ENCODE results near the gene CLEC17A. TPM values are rescaled to one million over a fixed set of nuclear protein-coding genes. Genes with fewer than 3 reads are reported as not detected.
"Not testable (repeated sequence)": the region's sequence is repeated elsewhere in the genome, so short reads cannot be mapped to it uniquely, and the experiment has no call there.

CLEC17A gene
- total RNA-seq, 1 donor from 2014 or later = 0.09 TPM

DNA sequence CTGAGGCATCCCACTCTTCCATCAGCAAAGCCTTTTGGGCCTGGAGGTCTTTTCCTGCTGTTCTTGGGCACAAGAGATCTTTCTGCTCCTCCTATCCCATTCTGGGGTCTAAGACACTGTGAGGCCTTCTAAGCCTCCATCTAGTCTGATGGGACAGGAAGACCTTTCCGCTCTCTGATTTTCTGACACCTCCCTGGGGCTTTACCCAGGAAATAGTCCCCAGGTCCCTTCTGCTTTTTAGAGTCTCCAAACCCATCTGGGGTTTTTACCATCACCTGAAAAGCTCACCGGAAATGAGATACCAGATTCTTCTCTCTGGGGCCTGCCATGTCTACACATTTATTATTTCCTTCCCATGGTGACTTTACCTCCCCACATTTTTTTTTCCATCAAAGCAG, 21.1 kb downstream of the CLEC17A start:
- H3K4me3 Mint-ChIP-seq (ENCODE audit: unreplicated experiment) = no peak overlapping the region
- H3K36me3 Mint-ChIP-seq (ENCODE audit: low read depth, unreplicated experiment) = no peaks in the 10 kb centered on the region
- Histone ChIP-seq H3K4me1 (ENCODE audit: insufficient read depth, low read length) (no peaks in the 10 kb centered on the region), H2AFZ (ENCODE audit: low read depth, low read length) (no peak overlapping the region), H3K4me2 (ENCODE audit: low read length) (no peak overlapping the region), H3K36me3 (ENCODE audit: insufficient read depth, low read length) (no peaks in the 10 kb centered on the region), H3K79me2 (ENCODE audit: insufficient read depth, low read length) (no peaks in the 10 kb centered on the region), H4K20me1 (ENCODE audit: insufficient read depth, low read length) (no peaks in the 10 kb centered on the region), H3K27me3 (ENCODE audit: insufficient read depth, low read length) (no peaks in the 10 kb centered on the region), H3K9me3 (ENCODE audit: insufficient read depth, low read depth, low read length) (no peaks in the 10 kb centered on the region), H3K27ac (ENCODE audit: low read depth, low read length) (no peak overlapping the region), H3K4me3 (ENCODE audit: insufficient read depth, low read depth, low read length) (no peak overlapping the region), H3K9ac (ENCODE audit: low read length) (no peak overlapping the region)
- FAIRE-seq (no peak), DNase-seq (ENCODE audit: low read depth) (no peak)
- H3K4me1 Mint-ChIP-seq (ENCODE audit: low read depth, unreplicated experiment) = no peaks in the 10 kb centered on the region
- H3K27ac Mint-ChIP-seq (ENCODE audit: unreplicated experiment) = no peak overlapping the region
- peaks cover 2% of the 10 kb centered on the region for H3K9me3 Mint-ChIP-seq (ENCODE audit: unreplicated experiment)
- no peak for TF ChIP-seq EZH2 (IDR thresholded peaks at IDR 0.05; ENCODE audit: insufficient read depth, low read length)
- TF ChIP-seq, protein P1, sequence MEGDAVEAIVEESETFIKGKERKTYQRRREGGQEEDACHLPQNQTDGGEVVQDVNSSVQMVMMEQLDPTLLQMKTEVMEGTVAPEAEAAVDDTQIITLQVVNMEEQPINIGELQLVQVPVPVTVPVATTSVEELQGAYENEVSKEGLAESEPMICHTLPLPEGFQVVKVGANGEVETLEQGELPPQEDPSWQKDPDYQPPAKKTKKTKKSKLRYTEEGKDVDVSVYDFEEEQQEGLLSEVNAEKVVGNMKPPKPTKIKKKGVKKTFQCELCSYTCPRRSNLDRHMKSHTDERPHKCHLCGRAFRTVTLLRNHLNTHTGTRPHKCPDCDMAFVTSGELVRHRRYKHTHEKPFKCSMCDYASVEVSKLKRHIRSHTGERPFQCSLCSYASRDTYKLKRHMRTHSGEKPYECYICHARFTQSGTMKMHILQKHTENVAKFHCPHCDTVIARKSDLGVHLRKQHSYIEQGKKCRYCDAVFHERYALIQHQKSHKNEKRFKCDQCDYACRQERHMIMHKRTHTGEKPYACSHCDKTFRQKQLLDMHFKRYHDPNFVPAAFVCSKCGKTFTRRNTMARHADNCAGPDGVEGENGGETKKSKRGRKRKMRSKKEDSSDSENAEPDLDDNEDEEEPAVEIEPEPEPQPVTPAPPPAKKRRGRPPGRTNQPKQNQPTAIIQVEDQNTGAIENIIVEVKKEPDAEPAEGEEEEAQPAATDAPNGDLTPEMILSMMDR (IDR thresholded peaks at IDR 0.05; ENCODE audit: insufficient read depth, low read depth, low read length) = no peak
- no peaks in the 10 kb centered on the region for H3K27me3 Mint-ChIP-seq (ENCODE audit: low read depth, unreplicated experiment)

DNA sequence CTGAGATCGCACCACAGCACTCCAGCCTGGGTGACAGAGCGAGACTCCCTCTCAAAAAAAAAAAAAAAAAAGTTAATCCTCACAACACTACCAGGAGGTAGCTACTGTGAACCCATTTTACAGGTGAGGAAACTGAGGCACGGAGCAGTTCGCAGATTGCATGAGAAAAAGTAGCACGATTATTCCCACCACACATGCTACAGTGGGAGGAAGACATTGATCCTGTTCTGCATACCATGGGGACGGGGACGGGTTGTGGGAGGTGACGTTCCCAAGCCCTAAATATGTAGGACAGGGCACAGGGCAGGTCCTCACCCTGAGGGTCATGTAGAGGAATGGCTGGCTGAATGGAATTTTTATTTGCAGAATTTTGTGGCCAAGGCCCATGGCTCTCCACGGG, 23.7 kb downstream of the CLEC17A start:
- no peaks in the 10 kb centered on the region for H3K79me2 ChIP-seq (ENCODE audit: insufficient read depth, low read length)
- no peaks in the 10 kb centered on the region for H4K20me1 ChIP-seq (ENCODE audit: insufficient read depth, low read length)
- FAIRE-seq (no peak), DNase-seq (ENCODE audit: low read depth) (no peak)
- no peaks in the 10 kb centered on the region for H3K4me1 Mint-ChIP-seq (ENCODE audit: low read depth, unreplicated experiment)
- H3K9me3 ChIP-seq (ENCODE audit: insufficient read depth, low read depth, low read length) = no peaks in the 10 kb centered on the region
- no peak overlapping the region for H3K27ac Mint-ChIP-seq (ENCODE audit: unreplicated experiment)
- H3K36me3 Mint-ChIP-seq (ENCODE audit: low read depth, unreplicated experiment) = no peaks in the 10 kb centered on the region
- peaks cover 10% of the 10 kb centered on the region for H3K9me3 Mint-ChIP-seq (ENCODE audit: unreplicated experiment)
- TF ChIP-seq EZH2 (IDR thresholded peaks at IDR 0.05; ENCODE audit: insufficient read depth, low read length) = no peak
- TF ChIP-seq, protein P1 (IDR thresholded peaks at IDR 0.05; ENCODE audit: insufficient read depth, low read depth, low read length) = no peak
- H3K27me3 Mint-ChIP-seq (ENCODE audit: low read depth, unreplicated experiment) = peaks cover 4% of the 10 kb centered on the region
- no peak overlapping the region for H3K4me2 ChIP-seq (ENCODE audit: low read length)
- H3K36me3 ChIP-seq (ENCODE audit: insufficient read depth, low read length) = no peaks in the 10 kb centered on the region
- no peak overlapping the region for H3K4me3 Mint-ChIP-seq (ENCODE audit: unreplicated experiment)
- no peak overlapping the region for H3K27ac ChIP-seq (ENCODE audit: low read depth, low read length)
- H3K9ac ChIP-seq (ENCODE audit: low read length) = no peak overlapping the region
- H3K4me3 ChIP-seq (ENCODE audit: insufficient read depth, low read depth, low read length) = no peak overlapping the region
- no peak overlapping the region for H2AFZ ChIP-seq (ENCODE audit: low read depth, low read length)
- H3K27me3 ChIP-seq (ENCODE audit: insufficient read depth, low read length) = no peaks in the 10 kb centered on the region
- H3K4me1 ChIP-seq (ENCODE audit: insufficient read depth, low read length) = no peaks in the 10 kb centered on the region

DNA sequence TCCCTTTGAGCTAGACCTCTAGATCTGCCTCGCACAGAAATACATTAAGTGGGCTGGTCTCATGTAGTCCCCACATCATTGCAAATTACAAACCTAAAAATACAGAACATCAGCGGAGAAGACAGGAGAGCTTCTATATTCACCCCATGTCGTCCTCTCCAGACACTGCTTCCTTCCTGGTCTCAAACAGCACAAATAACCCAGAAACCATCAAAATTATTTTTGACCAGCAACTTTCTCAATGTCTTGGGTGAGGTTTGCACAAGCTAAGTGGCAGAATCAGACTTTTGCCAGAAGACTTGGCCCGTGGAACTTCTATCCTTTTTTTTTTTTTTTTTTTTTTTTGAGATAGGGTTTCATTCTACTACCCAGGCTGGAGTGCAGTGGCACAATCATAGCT, 28.2 kb downstream of the CLEC17A start:
- H3K36me3 Mint-ChIP-seq (ENCODE audit: low read depth, unreplicated experiment) = no peaks in the 10 kb centered on the region
- H3K27ac Mint-ChIP-seq (ENCODE audit: unreplicated experiment) = no peak overlapping the region
- Histone ChIP-seq H3K9me3 (ENCODE audit: insufficient read depth, low read depth, low read length) (no peaks in the 10 kb centered on the region), H4K20me1 (ENCODE audit: insufficient read depth, low read length) (no peaks in the 10 kb centered on the region), H2AFZ (ENCODE audit: low read depth, low read length) (no peak overlapping the region), H3K27ac (ENCODE audit: low read depth, low read length) (no peak overlapping the region), H3K4me3 (ENCODE audit: insufficient read depth, low read depth, low read length) (no peak overlapping the region), H3K9ac (ENCODE audit: low read length) (no peak overlapping the region), H3K79me2 (ENCODE audit: insufficient read depth, low read length) (no peaks in the 10 kb centered on the region), H3K27me3 (ENCODE audit: insufficient read depth, low read length) (no peaks in the 10 kb centered on the region), H3K36me3 (ENCODE audit: insufficient read depth, low read length) (no peaks in the 10 kb centered on the region), H3K4me1 (ENCODE audit: insufficient read depth, low read length) (no peaks in the 10 kb centered on the region), H3K4me2 (ENCODE audit: low read length) (no peak overlapping the region)
- no peaks in the 10 kb centered on the region for H3K4me1 Mint-ChIP-seq (ENCODE audit: low read depth, unreplicated experiment)
- peaks cover 8% of the 10 kb centered on the region for H3K9me3 Mint-ChIP-seq (ENCODE audit: unreplicated experiment)
- no peak overlapping the region for H3K4me3 Mint-ChIP-seq (ENCODE audit: unreplicated experiment)
- FAIRE-seq (no peak), DNase-seq (ENCODE audit: low read depth) (no peak)
- TF ChIP-seq EZH2 (IDR thresholded peaks at IDR 0.05; ENCODE audit: insufficient read depth, low read length) = no peak
- TF ChIP-seq, protein P1 (IDR thresholded peaks at IDR 0.05; ENCODE audit: insufficient read depth, low read depth, low read length) = no peak
- peaks cover 4% of the 10 kb centered on the region for H3K27me3 Mint-ChIP-seq (ENCODE audit: low read depth, unreplicated experiment)

DNA sequence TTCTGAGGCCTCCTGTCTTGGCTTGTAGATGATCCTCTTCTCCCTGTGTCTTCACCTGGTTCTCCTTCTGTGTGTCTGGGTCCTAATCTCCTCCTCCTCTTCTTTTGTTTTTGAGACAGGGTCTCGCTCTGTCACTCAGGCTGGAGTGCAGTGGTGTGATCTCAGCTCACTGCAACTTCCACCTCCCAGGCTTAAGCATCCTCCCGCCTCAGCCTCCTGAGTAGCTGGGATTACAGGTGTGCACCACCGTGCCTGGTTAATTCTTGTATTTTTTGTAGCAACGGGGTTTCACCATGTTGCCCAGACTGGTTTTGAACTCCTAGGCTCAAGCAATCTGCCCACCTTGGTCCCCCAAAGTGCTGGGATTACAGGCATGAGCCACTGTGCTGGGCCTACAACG, 29.4 kb downstream of the CLEC17A start:
- H3K4me3 ChIP-seq (ENCODE audit: insufficient read depth, low read depth, low read length); H3K4me3 Mint-ChIP-seq (ENCODE audit: unreplicated experiment); H3K4me2 ChIP-seq (ENCODE audit: low read length); H3K27ac ChIP-seq (ENCODE audit: low read depth, low read length); H3K27ac Mint-ChIP-seq (ENCODE audit: unreplicated experiment); H3K4me1 ChIP-seq (ENCODE audit: insufficient read depth, low read length); H3K9me3 ChIP-seq (ENCODE audit: insufficient read depth, low read depth, low read length); H3K9ac ChIP-seq (ENCODE audit: low read length); H3K36me3 ChIP-seq (ENCODE audit: insufficient read depth, low read length); FAIRE-seq; DNase-seq (ENCODE audit: low read depth); H2AFZ ChIP-seq (ENCODE audit: low read depth, low read length); H3K79me2 ChIP-seq (ENCODE audit: insufficient read depth, low read length); H3K36me3 Mint-ChIP-seq (ENCODE audit: low read depth, unreplicated experiment); H3K27me3 ChIP-seq (ENCODE audit: insufficient read depth, low read length); H3K27me3 Mint-ChIP-seq (ENCODE audit: low read depth, unreplicated experiment); H3K4me1 Mint-ChIP-seq (ENCODE audit: low read depth, unreplicated experiment); H4K20me1 ChIP-seq (ENCODE audit: insufficient read depth, low read length): not testable (repeated sequence)
- peaks cover 14% of the 10 kb centered on the region for H3K9me3 Mint-ChIP-seq (ENCODE audit: unreplicated experiment)
